MM.1S (cell line): Measurements from ENCODE around the gene DPYSL4.

Experiments used
- DNase-seq: peaks from one replicate; pipeline ENCODE4 v3.0.0-alpha.2; 2015
- H2AFZ ChIP-seq: fragments of 300-600 bp; sonication (generic); 2 replicates; pipeline ENCODE4 v1.6.0; 2016; ENCODE audit warnings: antibody characterized with exemption, low read length
- H3F3A ChIP-seq: fragments of 300-600 bp; sonication (generic); 2 replicates; pipeline ENCODE4 v1.6.1; 2016; ENCODE audit warnings: mild to moderate bottlenecking, antibody characterized with exemption, low read length, moderate library complexity, mixed read lengths; ENCODE audit not compliant: insufficient read depth
- H3K27ac ChIP-seq: fragments of 300-600 bp; sonication (generic); 2 replicates; pipeline ENCODE4 v1.5.1; 2016; ENCODE audit warnings: mild to moderate bottlenecking, low read length
- H3K27me3 ChIP-seq: fragments of 300-600 bp; sonication (generic); replicated peaks from 2 replicates; pipeline ENCODE4 v1.6.0; 2016; ENCODE audit warnings: low read length; ENCODE audit not compliant: insufficient read depth
- H3K36me3 ChIP-seq: fragments of 300-600 bp; sonication (generic); replicated peaks from 2 replicates; pipeline ENCODE4 v1.6.1; 2016; ENCODE audit warnings: mild to moderate bottlenecking, low read length, mixed read lengths; ENCODE audit not compliant: insufficient read depth
- H3K4me1 ChIP-seq: fragments of 300-600 bp; sonication (generic); 2 replicates; pipeline ENCODE4 v1.6.1; 2016; ENCODE audit warnings: low read length, mixed read lengths
- H3K4me2 ChIP-seq: fragments of 300-600 bp; sonication (generic); 2 replicates; pipeline ENCODE4 v1.6.0; 2016; ENCODE audit warnings: low read depth, low read length
- H3K4me3 ChIP-seq: fragments of 300-600 bp; sonication (generic); 2 replicates; pipeline ENCODE4 v1.5.1; 2016; ENCODE audit warnings: low read length, mixed read lengths
- H3K79me2 ChIP-seq: fragments of 300-600 bp; sonication (generic); 2 replicates; pipeline ENCODE4 v1.6.1; 2016; ENCODE audit warnings: mixed run types, low read length, mixed read lengths
- H3K9ac ChIP-seq: fragments of 300-600 bp; sonication (generic); 2 replicates; pipeline ENCODE4 v1.6.1; 2016; ENCODE audit warnings: low read length, mixed read lengths
- H3K9me2 ChIP-seq: fragments of 300-600 bp; sonication (generic); replicated peaks from 2 replicates; pipeline ENCODE4 v1.6.1; 2016; ENCODE audit warnings: mild to moderate bottlenecking, low read length, mixed read lengths; ENCODE audit not compliant: insufficient read depth
- H3K9me3 ChIP-seq: fragments of 300-600 bp; sonication (generic); replicated peaks from 2 replicates; pipeline ENCODE4 v1.6.1; 2016; ENCODE audit warnings: mild to moderate bottlenecking, low read length, mixed read lengths; ENCODE audit not compliant: insufficient read depth
- H4K20me1 ChIP-seq: fragments of 300-600 bp; sonication (generic); 2 replicates; pipeline ENCODE4 v1.6.1; 2016; ENCODE audit warnings: mild to moderate bottlenecking, low read length, moderate library complexity, mixed read lengths; ENCODE audit not compliant: insufficient read depth
- EZH2 ChIP-seq: fragments of 300-600 bp; sonication (generic); optimal IDR thresholded peaks from 2 replicates; pipeline ENCODE3; 2017; ENCODE audit warnings: low read depth, mild to moderate bottlenecking, antibody characterized with exemption, low read length, mixed read lengths
- EZH2phosphoT487 ChIP-seq: fragments of 300-600 bp; sonication (generic); IDR thresholded peaks from 2 replicates; pipeline ENCODE4 v1.6.1; 2018; ENCODE audit warnings: antibody characterized with exemption, low read length
- TF ChIP-seq, protein P1 (sequence below): fragments of 300-600 bp; sonication (generic); IDR thresholded peaks from 2 replicates; pipeline ENCODE4 v1.5.1; 2016; ENCODE audit warnings: antibody characterized with exemption, low read length, mixed read lengths

DPYSL4 gene

GRCh38 chr10:132199854-132200311, 13.1 kb downstream of the DPYSL4 start:
- DNase-seq = no peak
- no peak overlapping the region for H3K27ac ChIP-seq
- no peak overlapping the region for H3K4me2 ChIP-seq
- H3K4me3 ChIP-seq = no peak overlapping the region
- H3K9ac ChIP-seq = no peak overlapping the region
- no peaks in the 10 kb centered on the region for H3K4me1 ChIP-seq
- H3K36me3 ChIP-seq = no peaks in the 10 kb centered on the region
- no peaks in the 10 kb centered on the region for H4K20me1 ChIP-seq
- no peak for TF ChIP-seq EZH2
- TF ChIP-seq, protein P1, sequence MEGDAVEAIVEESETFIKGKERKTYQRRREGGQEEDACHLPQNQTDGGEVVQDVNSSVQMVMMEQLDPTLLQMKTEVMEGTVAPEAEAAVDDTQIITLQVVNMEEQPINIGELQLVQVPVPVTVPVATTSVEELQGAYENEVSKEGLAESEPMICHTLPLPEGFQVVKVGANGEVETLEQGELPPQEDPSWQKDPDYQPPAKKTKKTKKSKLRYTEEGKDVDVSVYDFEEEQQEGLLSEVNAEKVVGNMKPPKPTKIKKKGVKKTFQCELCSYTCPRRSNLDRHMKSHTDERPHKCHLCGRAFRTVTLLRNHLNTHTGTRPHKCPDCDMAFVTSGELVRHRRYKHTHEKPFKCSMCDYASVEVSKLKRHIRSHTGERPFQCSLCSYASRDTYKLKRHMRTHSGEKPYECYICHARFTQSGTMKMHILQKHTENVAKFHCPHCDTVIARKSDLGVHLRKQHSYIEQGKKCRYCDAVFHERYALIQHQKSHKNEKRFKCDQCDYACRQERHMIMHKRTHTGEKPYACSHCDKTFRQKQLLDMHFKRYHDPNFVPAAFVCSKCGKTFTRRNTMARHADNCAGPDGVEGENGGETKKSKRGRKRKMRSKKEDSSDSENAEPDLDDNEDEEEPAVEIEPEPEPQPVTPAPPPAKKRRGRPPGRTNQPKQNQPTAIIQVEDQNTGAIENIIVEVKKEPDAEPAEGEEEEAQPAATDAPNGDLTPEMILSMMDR = no peak
- TF ChIP-seq EZH2phosphoT487 = no peak
- H3K9me3 ChIP-seq = no peaks in the 10 kb centered on the region
- no peak overlapping the region for H2AFZ ChIP-seq
- no peaks in the 10 kb centered on the region for H3K9me2 ChIP-seq
- no peaks in the 10 kb centered on the region; the same call in 1 of the 2 replicates for H3K27me3 ChIP-seq
- H3F3A ChIP-seq = no peaks in the 10 kb centered on the region
- H3K79me2 ChIP-seq = no peaks in the 10 kb centered on the region

DNA sequence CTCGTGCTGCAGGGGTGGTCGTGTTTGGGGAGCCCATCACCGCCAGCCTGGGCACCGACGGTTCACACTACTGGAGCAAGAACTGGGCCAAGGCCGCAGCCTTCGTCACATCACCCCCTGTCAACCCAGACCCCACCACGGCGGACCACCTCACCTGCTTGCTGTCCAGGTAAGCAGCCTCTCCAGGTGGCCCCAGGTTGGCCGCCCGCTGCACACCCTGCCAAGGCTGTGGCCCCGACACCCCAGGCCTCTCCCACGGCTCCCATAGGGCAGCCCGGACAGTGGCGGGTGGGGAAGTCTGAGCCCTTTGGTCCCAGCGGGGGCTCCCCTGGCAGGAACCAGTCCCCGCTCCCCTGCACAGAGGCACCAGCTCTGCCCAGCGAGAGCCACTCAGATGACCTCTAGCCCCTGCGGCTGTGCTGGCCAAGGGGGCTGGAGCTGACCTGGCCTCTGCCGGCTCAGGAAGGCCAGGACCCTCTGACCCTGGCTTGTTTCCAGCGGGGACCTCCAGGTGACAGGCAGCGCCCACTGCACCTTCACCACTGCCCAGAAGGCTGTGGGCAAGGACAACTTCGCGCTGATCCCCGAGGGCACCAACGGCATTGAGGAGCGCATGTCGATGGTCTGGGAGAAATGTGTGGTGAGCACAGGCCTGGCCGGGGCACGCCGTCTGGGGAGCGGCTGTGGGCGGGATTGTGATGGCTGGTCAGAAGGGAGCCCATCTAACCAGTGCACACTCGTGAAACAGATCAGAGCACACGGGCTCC, 13.8 kb downstream of the DPYSL4 start:
- no peaks in the 10 kb centered on the region for H3K79me2 ChIP-seq
- H4K20me1 ChIP-seq = no peaks in the 10 kb centered on the region
- H3K9ac ChIP-seq = no peak overlapping the region
- no peak overlapping the region for H3K4me2 ChIP-seq
- H3K27ac ChIP-seq = no peak overlapping the region
- H2AFZ ChIP-seq = no peak overlapping the region
- H3K36me3 ChIP-seq = no peaks in the 10 kb centered on the region
- no peaks in the 10 kb centered on the region; the same call in 1 of the 2 replicates for H3K27me3 ChIP-seq
- no peak overlapping the region for H3K4me3 ChIP-seq
- no peaks in the 10 kb centered on the region for H3K9me2 ChIP-seq
- TF ChIP-seq, protein P1 = no peak
- no peak for TF ChIP-seq EZH2
- TF ChIP-seq EZH2phosphoT487 = no peak
- no peaks in the 10 kb centered on the region for H3K4me1 ChIP-seq
- no peaks in the 10 kb centered on the region for H3K9me3 ChIP-seq
- H3F3A ChIP-seq = no peaks in the 10 kb centered on the region
- DNase-seq = no peak

DNA sequence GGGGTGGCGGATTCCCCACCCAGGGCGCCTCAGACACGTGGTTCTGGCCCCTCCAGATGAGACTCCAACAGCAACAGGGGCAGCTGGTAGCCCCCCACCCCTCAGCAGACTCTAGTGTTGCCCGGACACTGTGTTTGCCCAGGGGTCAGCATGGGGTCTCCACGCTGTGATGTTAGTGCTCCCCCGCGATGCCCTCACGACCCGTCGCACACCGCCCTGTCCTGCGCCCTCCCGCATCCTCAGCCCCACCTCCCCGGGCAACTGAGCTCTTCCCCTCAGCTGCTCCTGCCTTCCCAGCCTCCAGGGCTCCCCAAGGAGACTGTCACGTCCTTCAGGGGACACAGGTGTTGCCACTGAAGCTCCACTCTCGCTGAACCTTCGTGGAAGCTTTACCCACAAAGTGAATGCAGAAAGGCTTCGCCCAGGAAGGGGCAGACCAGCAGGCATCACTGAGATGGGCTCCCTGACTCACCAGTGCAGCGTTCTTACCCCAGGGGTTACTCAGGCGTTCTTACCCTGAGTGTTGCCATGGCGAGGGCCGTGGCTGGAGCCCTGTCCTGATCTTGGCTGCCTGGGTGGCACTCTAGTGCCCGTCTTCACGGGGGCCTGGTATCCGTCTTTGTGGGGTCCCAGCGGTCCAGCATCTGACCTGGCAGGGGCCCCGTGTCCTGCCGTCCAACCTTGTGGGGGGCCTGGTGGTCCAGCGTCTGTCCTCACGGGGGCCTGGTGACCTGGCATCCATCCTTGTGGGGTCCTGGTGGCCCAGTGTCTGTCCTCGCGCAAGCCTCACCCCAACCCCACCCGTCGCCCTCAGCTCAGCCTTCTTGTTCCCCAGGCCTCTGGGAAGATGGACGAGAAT, 14.6 kb downstream of the DPYSL4 start:
- no peaks in the 10 kb centered on the region for H3F3A ChIP-seq
- no peaks in the 10 kb centered on the region for H4K20me1 ChIP-seq
- no peaks in the 10 kb centered on the region; the same call in 1 of the 2 replicates for H3K27me3 ChIP-seq
- no peak for TF ChIP-seq EZH2phosphoT487
- TF ChIP-seq EZH2 = no peak
- TF ChIP-seq, protein P1 = no peak
- no peaks in the 10 kb centered on the region for H3K9me3 ChIP-seq
- no peak overlapping the region for H3K9ac ChIP-seq
- H3K27ac ChIP-seq = no peak overlapping the region
- H3K4me1 ChIP-seq = no peaks in the 10 kb centered on the region
- no peak overlapping the region for H3K4me3 ChIP-seq
- H3K4me2 ChIP-seq = no peak overlapping the region
- H2AFZ ChIP-seq = no peak overlapping the region
- H3K79me2 ChIP-seq = no peaks in the 10 kb centered on the region
- H3K36me3 ChIP-seq = no peaks in the 10 kb centered on the region
- DNase-seq = no peak
- no peaks in the 10 kb centered on the region for H3K9me2 ChIP-seq
